Pons (tissue), 1 donor: ENCODE measurements around the gene MALRD1.
A peak's percentile ranks its signal among the peaks of the same experiment; 100 is the strongest.
"Not testable (repeated sequence)": the region's sequence is repeated elsewhere in the genome, so short reads cannot be mapped to it uniquely, and the experiment has no call there.

Experiments used
- DNase-seq: peaks from one replicate; pipeline ENCODE4 v3.0.0-alpha.2; 2016; ENCODE audit warnings: low spot score

Gene MALRD1

GRCh38 chr10:19710600-19710999 lies 662.0 kb downstream of the MALRD1 start:
- no peak for DNase-seq

GRCh38 chr10:19713159-19713558 lies 664.6 kb downstream of the MALRD1 start:
- DNase-seq = no peak

GRCh38 chr10:19713800-19714525 lies 665.4 kb downstream of the MALRD1 start:
- DNase-seq = no peak

- DNase-seq = peak; percentile 29
Observed at GRCh38 chr10:19719284-19719683, 670.7 kb downstream of the MALRD1 start.

- DNase-seq = no peak
Observed at GRCh38 chr10:19724287-19724686, 675.7 kb downstream of the MALRD1 start.

GRCh38 chr10:19728376-19728775 lies 679.8 kb downstream of the MALRD1 start:
- DNase-seq = peak; percentile 22

- no peak for DNase-seq
Observed at GRCh38 chr10:19728964-19729363, 680.4 kb downstream of the MALRD1 start.

- no peak for DNase-seq
Observed at GRCh38 chr10:19730167-19730906, 681.7 kb downstream of the MALRD1 start.

- DNase-seq = no peak
Observed at GRCh38 chr10:19730907-19731217, 682.3 kb downstream of the MALRD1 start.

GRCh38 chr10:19731560-19731959 lies 683.0 kb downstream of the MALRD1 start:
- no peak for DNase-seq

- no peak for DNase-seq
Observed at GRCh38 chr10:19738440-19738839, 689.8 kb downstream of the MALRD1 start.

GRCh38 chr10:19739232-19739631 lies 690.6 kb downstream of the MALRD1 start:
- DNase-seq = not testable (repeated sequence)

- not testable (repeated sequence) for DNase-seq
Observed at GRCh38 chr10:19742144-19742543, 693.5 kb downstream of the MALRD1 start.

GRCh38 chr10:19745672-19746071 lies 697.1 kb downstream of the MALRD1 start:
- DNase-seq = no peak

- DNase-seq = no peak
Observed at GRCh38 chr10:19749185-19749729, 700.7 kb downstream of the MALRD1 start.

GRCh38 chr10:19750972-19751371 lies 702.4 kb downstream of the MALRD1 start:
- DNase-seq = no peak

GRCh38 chr10:19756919-19757318 lies 708.3 kb downstream of the MALRD1 start:
- peak; percentile 19 for DNase-seq

- no peak for DNase-seq
Observed at GRCh38 chr10:19762026-19762425, 713.4 kb downstream of the MALRD1 start.

GRCh38 chr10:19764111-19764510 lies 715.5 kb downstream of the MALRD1 start:
- no peak for DNase-seq

GRCh38 chr10:19767876-19768275 lies 719.3 kb downstream of the MALRD1 start:
- DNase-seq = no peak

- not testable (repeated sequence) for DNase-seq
Observed at GRCh38 chr10:19769826-19770225, 721.2 kb downstream of the MALRD1 start.

- no peak for DNase-seq
Observed at GRCh38 chr10:19772972-19773371, 724.4 kb downstream of the MALRD1 start.

GRCh38 chr10:19775296-19775695 lies 726.7 kb downstream of the MALRD1 start:
- peak; percentile 69 for DNase-seq
